ENCODE data around the gene RC3H1.

- no peak for TF ChIP-seq CTCF (IDR thresholded peaks at IDR 0.05)
- TF ChIP-seq EZH2 (IDR thresholded peaks at IDR 0.05) = no peak
Observed at GRCh38 chr1:174021591-174022079, 522 bp downstream of the RC3H1 start.

Measured in neural progenitor cell (in vitro differentiated cells).